Smooth muscle cell (in vitro differentiated cells): ENCODE data around the gene PLRG1. TPM values are rescaled to one million over a fixed set of nuclear protein-coding genes. Genes with fewer than 3 reads are reported as not detected.

Experiments used
- DNase-seq: peaks from one replicate; lab custom pipeline; 2025; ENCODE audit not compliant: unreplicated experiment; lab: John Stamatoyannopoulos, UW
- H2AFZ ChIP-seq: fragments of 200-600 bp; sonication (generic); 2 replicates; pipeline ENCODE4 v1.6.0; 2016; ENCODE audit warnings: antibody characterized with exemption, low read depth, mild to moderate bottlenecking
- H3F3A ChIP-seq: fragments of 200-600 bp; sonication (generic); 2 replicates; pipeline ENCODE4 v1.6.0; 2017; ENCODE audit warnings: antibody characterized with exemption, low read depth
- H3K27ac ChIP-seq: fragments of 200-600 bp; sonication (generic); 2 replicates; pipeline ENCODE4 v1.5.1; 2016; ENCODE audit warnings: low read depth, mild to moderate bottlenecking
- H3K27me3 ChIP-seq: fragments of 200-600 bp; sonication (generic); 2 replicates; pipeline ENCODE4 v1.6.1; 2016; ENCODE audit warnings: low read depth, mild to moderate bottlenecking
- H3K36me3 ChIP-seq: fragments of 200-600 bp; sonication (generic); 2 replicates; pipeline ENCODE4 v1.5.1; 2016; ENCODE audit warnings: low read depth
- H3K4me1 ChIP-seq: fragments of 200-600 bp; sonication (generic); 2 replicates; pipeline ENCODE4 v1.5.1; 2016; ENCODE audit warnings: low read depth
- H3K4me2 ChIP-seq: fragments of 200-600 bp; sonication (generic); 2 replicates; pipeline ENCODE4 v1.6.0; 2016; ENCODE audit warnings: mild to moderate bottlenecking
- H3K4me3 ChIP-seq: fragments of 200-600 bp; sonication (generic); 2 replicates; pipeline ENCODE4 v1.5.1; 2016; ENCODE audit warnings: mild to moderate bottlenecking
- H3K79me2 ChIP-seq: fragments of 200-600 bp; sonication (generic); 2 replicates; pipeline ENCODE4 v1.6.0; 2016; ENCODE audit warnings: low read depth, mild to moderate bottlenecking
- H3K9ac ChIP-seq: fragments of 200-600 bp; sonication (generic); 2 replicates; pipeline ENCODE4 v1.6.0; 2016; ENCODE audit warnings: low read depth
- H3K9me3 ChIP-seq: fragments of 200-600 bp; sonication (generic); replicated peaks from 2 replicates; pipeline ENCODE4 v1.5.1; 2016; ENCODE audit warnings: low read depth
- H4K20me1 ChIP-seq: fragments of 200-600 bp; sonication (generic); 2 replicates; pipeline ENCODE4 v1.6.0; 2016; ENCODE audit warnings: low read depth
- CTCF ChIP-seq: fragments of 200-600 bp; sonication (generic); IDR thresholded peaks from 2 replicates; pipeline ENCODE4 v1.5.1; 2017; ENCODE audit warnings: borderline replicate concordance, mild to moderate bottlenecking, antibody characterized with exemption; ENCODE audit not compliant: insufficient read depth, poor library complexity, severe bottlenecking
- WGBS: methylation state at CpG from one replicate; pipeline ENCODE4 v1.1.7; 2016; ENCODE audit warnings: low lambda C conversion rate; 5-methylcytosine and 5-hydroxymethylcytosine counted together
- polyA plus RNA-seq: library from polyadenylated mRNA; unstranded; fragments of >200 nt; fragmentation: Nextera tagmentation; extraction: Ambion mirVana; gene quantifications from 2 replicates; pipeline ENCODE4 v1.2.1, GENCODE V29; 2016
- total RNA-seq: library from RNA; depleted of rRNA; stranded (reverse); fragments of >200 nt; gene quantifications from 2 replicates; pipeline ENCODE4 v1.2.3, GENCODE V29; 2014

PLRG1 gene
- total and polyA plus RNA-seq, 2 experiments from 2014 or later: 66.2 to 88.1 TPM

GRCh38 chr4:154502111-154502510 is 48.1 kb downstream of the PLRG1 start:
- no peaks in the 10 kb centered on the region for H4K20me1 ChIP-seq
- DNase-seq: no peak
- no peaks in the 10 kb centered on the region for H3K79me2 ChIP-seq
- no peaks in the 10 kb centered on the region for H3K4me1 ChIP-seq
- no peak overlapping the region for H3K4me2 ChIP-seq
- no peak overlapping the region for H3K4me3 ChIP-seq
- H3F3A ChIP-seq: no peaks in the 10 kb centered on the region
- H3K9ac ChIP-seq: no peak overlapping the region
- 87% methylated on average over 6 of the region's 6 CpGs for WGBS
- H3K27me3 ChIP-seq: peaks cover 40% of the 10 kb centered on the region
- no peaks in the 10 kb centered on the region for H3K9me3 ChIP-seq
- no peaks in the 10 kb centered on the region for H3K36me3 ChIP-seq
- H3K27ac ChIP-seq: no peak overlapping the region
- H2AFZ ChIP-seq: no peak overlapping the region
- no peak for TF ChIP-seq CTCF

GRCh38 chr4:154497889-154498288 is 52.3 kb downstream of the PLRG1 start:
- no peaks in the 10 kb centered on the region for H3K79me2 ChIP-seq
- no peak for DNase-seq
- H3K9me3 ChIP-seq: no peaks in the 10 kb centered on the region
- no peak for TF ChIP-seq CTCF
- no peaks in the 10 kb centered on the region for H3K4me1 ChIP-seq
- H3K4me3 ChIP-seq: no peak overlapping the region
- H3K36me3 ChIP-seq: no peaks in the 10 kb centered on the region
- H3K9ac ChIP-seq: no peak overlapping the region
- no peaks in the 10 kb centered on the region for H4K20me1 ChIP-seq
- no peak overlapping the region for H2AFZ ChIP-seq
- H3K4me2 ChIP-seq: no peak overlapping the region
- H3F3A ChIP-seq: no peaks in the 10 kb centered on the region
- H3K27ac ChIP-seq: no peak overlapping the region
- 92% methylated on average over 5 of the region's 5 CpGs for WGBS
- H3K27me3 ChIP-seq: peaks cover 78% of the 10 kb centered on the region

- WGBS: 94% methylated on average over 2 of the region's 2 CpGs
- H3K36me3 ChIP-seq: no peaks in the 10 kb centered on the region
- no peak overlapping the region for H2AFZ ChIP-seq
Measured at GRCh38 chr4:154495867-154496266, 54.3 kb downstream of the PLRG1 start.

More at GRCh38 chr4:154495867-154496266, 54.3 kb downstream of the PLRG1 start:
- Histone ChIP-seq H3K9me3 (no peaks in the 10 kb centered on the region), H3K79me2 (no peaks in the 10 kb centered on the region), H3K4me1 (no peaks in the 10 kb centered on the region), H3K4me2 (no peak overlapping the region), H3K27ac (no peak overlapping the region), H3K4me3 (no peak overlapping the region), H3K9ac (no peak overlapping the region), H3K27me3 (peaks cover 78% of the 10 kb centered on the region), H4K20me1 (no peaks in the 10 kb centered on the region), H3F3A (no peaks in the 10 kb centered on the region)
- no peak for TF ChIP-seq CTCF
- no peak for DNase-seq
